GM23248 (cell line): ENCODE data around the gene PIWIL4.

Source experiments
- EZH2 ChIP-seq: fragments of 200-600 bp; sonication (generic); IDR thresholded peaks from 2 replicates; pipeline ENCODE4 v1.6.1; 2018; ENCODE audit warnings: antibody characterized with exemption, mild to moderate bottlenecking; ENCODE audit not compliant: insufficient read depth, poor library complexity, severe bottlenecking
- EZH2phosphoT487 ChIP-seq: fragments of 200-600 bp; sonication (generic); IDR thresholded peaks from 2 replicates; pipeline ENCODE4 v1.6.1; 2018; ENCODE audit warnings: antibody characterized with exemption, moderate library complexity, mild to moderate bottlenecking, low read depth; ENCODE audit not compliant: insufficient read depth

- no peak for TF ChIP-seq EZH2
- TF ChIP-seq EZH2phosphoT487 = no peak
Measured at GRCh38 chr11:94655956-94656355, 88.8 kb downstream of the PIWIL4 start.
